IMR-90 (cell line): ENCODE data around the gene TJP1. TPM values are rescaled to one million over a fixed set of nuclear protein-coding genes. Genes with fewer than 3 reads are reported as not detected.
A peak's percentile ranks its signal among the peaks of the same experiment; 100 is the strongest.

Experiments used
- ATAC-seq: fragments of 200-7000 bp; cut with Tn5 transposase; 2 replicates; pipeline ENCODE4 v1.9.1; 2020; ENCODE audit warnings: low read depth, mild to moderate bottlenecking, moderate library complexity
- BruUV-seq: library from RNA; stranded (reverse); fragments of 400-500 nt; replicated peaks from 2 replicates; lab custom pipeline; 2021; lab: Mats Ljungman, UMichigan
- CTCF ChIA-PET: fragments of 300-600 bp; formaldehyde crosslinking; extraction: SDS; loops from one replicate; lab custom pipeline; 2021; ENCODE audit warnings: antibody characterized with exemption; lab: Yijun Ruan, JAX
- POLR2A ChIA-PET: fragments of 300-600 bp; sonication (Branson Sonifier 250); formaldehyde crosslinking; loops from one replicate; lab custom pipeline; 2022; ENCODE audit warnings: antibody characterized with exemption; ENCODE audit not compliant: unreplicated experiment; lab: Charles Lee
- DNase-seq: peaks from one replicate; pipeline ENCODE4 v3.0.0; 2013
- H2AFZ ChIP-seq: replicated peaks from 2 replicates; pipeline ENCODE3; 2013; ENCODE audit warnings: low read length, mild to moderate bottlenecking; ENCODE audit not compliant: poor library complexity
- H2AK5ac ChIP-seq: 2 replicates; pipeline ENCODE4 v1.6.1; 2013; ENCODE audit warnings: low read depth, low read length, inconsistent platforms
- H2AK9ac ChIP-seq: replicated peaks from 2 replicates; pipeline ENCODE3; 2013; ENCODE audit warnings: mild to moderate bottlenecking, low read depth, low read length, moderate library complexity; ENCODE audit not compliant: poor library complexity
- H2BK120ac ChIP-seq: 2 replicates; pipeline ENCODE4 v1.6.1; 2013; ENCODE audit warnings: low read depth, low read length, inconsistent platforms
- H2BK15ac ChIP-seq: 3 replicates; pipeline ENCODE4 v1.6.1; 2013; ENCODE audit warnings: low read depth, low read length, inconsistent platforms
- H2BK20ac ChIP-seq: 2 replicates; pipeline ENCODE4 v1.6.1; 2013; ENCODE audit warnings: low read depth, mild to moderate bottlenecking, inconsistent platforms, low read length, moderate library complexity
- H2BK5ac ChIP-seq: 2 replicates; pipeline ENCODE4 v1.6.1; 2013; ENCODE audit warnings: mild to moderate bottlenecking, low read depth, low read length, inconsistent platforms; ENCODE audit not compliant: poor library complexity, severe bottlenecking
- H3K14ac ChIP-seq: replicated peaks from 2 replicates; pipeline ENCODE4 v1.6.1; 2013; ENCODE audit warnings: low read depth, low read length, inconsistent platforms
- H3K18ac ChIP-seq: 2 replicates; pipeline ENCODE4 v1.6.1; 2013; ENCODE audit warnings: low read depth, low read length, control low read depth
- H3K23ac ChIP-seq: 2 replicates; pipeline ENCODE4 v1.6.1; 2013; ENCODE audit warnings: low read depth, low read length, inconsistent platforms
- H3K27ac ChIP-seq: 2 replicates; pipeline ENCODE4 v1.5.1; 2013; ENCODE audit warnings: mild to moderate bottlenecking, control low read depth, low read length; ENCODE audit not compliant: insufficient read depth
- H3K27me3 ChIP-seq: 2 replicates; pipeline ENCODE4 v1.6.1; 2013; ENCODE audit warnings: low read length; ENCODE audit not compliant: control insufficient read depth, insufficient read depth
- H3K36me3 ChIP-seq: 2 replicates; pipeline ENCODE4 v1.6.1; 2013; ENCODE audit warnings: low read length, mixed read lengths; ENCODE audit not compliant: control insufficient read depth, insufficient read depth
- H3K4ac ChIP-seq: 2 replicates; pipeline ENCODE4 v1.6.1; 2013; ENCODE audit warnings: low read depth, low read length, inconsistent platforms
- H3K4me1 ChIP-seq: 2 replicates; pipeline ENCODE4 v1.6.1; 2013; ENCODE audit warnings: low read length, mixed read lengths; ENCODE audit not compliant: control insufficient read depth, insufficient read depth
- H3K4me2 ChIP-seq: 2 replicates; pipeline ENCODE4 v1.6.1; 2013; ENCODE audit warnings: low read depth, mild to moderate bottlenecking, control low read depth, low read length, moderate library complexity
- H3K4me3 ChIP-seq: 2 replicates; pipeline ENCODE4 v1.5.1; 2013; ENCODE audit warnings: low read depth, mild to moderate bottlenecking, control low read depth, low read length, moderate library complexity; ENCODE audit not compliant: insufficient read depth
- H3K56ac ChIP-seq: 2 replicates; pipeline ENCODE4 v1.6.1; 2013; ENCODE audit warnings: low read length, inconsistent platforms; ENCODE audit not compliant: insufficient read depth; ENCODE audit errors: extremely low read depth
- H3K79me1 ChIP-seq, 2 experiments: 2 replicates each; pipeline ENCODE4 v1.6.1; 2013; ENCODE audit warnings: low read length in 2 of 2, inconsistent platforms in 1 of 2, low read depth in 1 of 2
- H3K9ac ChIP-seq: 2 replicates; pipeline ENCODE4 v1.6.1; 2013; ENCODE audit warnings: low read depth, low read length, control low read depth
- H3K9me1 ChIP-seq: 2 replicates; pipeline ENCODE4 v1.6.1; 2013; ENCODE audit warnings: low read length, inconsistent platforms; ENCODE audit not compliant: insufficient read depth
- H3K9me3 ChIP-seq: 2 replicates; pipeline ENCODE4 v1.6.1; 2013; ENCODE audit warnings: low read length; ENCODE audit not compliant: control insufficient read depth, insufficient read depth
- H4K20me1 ChIP-seq: 2 replicates; pipeline ENCODE4 v1.6.1; 2013; ENCODE audit warnings: low read length, inconsistent platforms; ENCODE audit not compliant: insufficient read depth
- H4K5ac ChIP-seq: 2 replicates; pipeline ENCODE4 v1.6.1; 2013; ENCODE audit warnings: mild to moderate bottlenecking, low read depth, low read length, control low read depth
- H4K8ac ChIP-seq, 2 experiments: 2 replicates each; pipeline ENCODE4 v1.6.1; 2013; ENCODE audit warnings: low read depth in 2 of 2, low read length in 2 of 2, control low read depth in 1 of 2, inconsistent platforms in 1 of 2
- H4K91ac ChIP-seq: 2 replicates; pipeline ENCODE4 v1.6.1; 2013; ENCODE audit warnings: low read depth, low read length, inconsistent platforms; ENCODE audit not compliant: insufficient read depth
- BHLHE40 ChIP-seq: fragments of 150-350 bp; IDR thresholded peaks from 2 replicates; pipeline ENCODE4 v1.6.1; 2016; ENCODE audit warnings: mild to moderate bottlenecking, low read depth, low read length
- CEBPB ChIP-seq: IDR thresholded peaks from 2 replicates; pipeline ENCODE4 v1.6.1; 2012; ENCODE audit warnings: low read depth, low read length, improper control_type of control experiment
- CHD1 ChIP-seq: IDR thresholded peaks from 2 replicates; pipeline ENCODE4 v1.6.1; 2012; ENCODE audit warnings: low read depth, low read length, improper control_type of control experiment
- FOS ChIP-seq: fragments of 150-350 bp; IDR thresholded peaks from 2 replicates; pipeline ENCODE4 v1.6.1; 2016; ENCODE audit warnings: low read depth, low read length
- MAFK ChIP-seq: IDR thresholded peaks from 2 replicates; pipeline ENCODE4 v1.6.1; 2012; ENCODE audit warnings: low read depth, low read length, improper control_type of control experiment
- MAZ ChIP-seq: IDR thresholded peaks from 2 replicates; pipeline ENCODE4 v1.6.1; 2012; ENCODE audit warnings: low read depth, mild to moderate bottlenecking, low read length, improper control_type of control experiment, moderate library complexity, borderline replicate concordance
- MXI1 ChIP-seq: IDR thresholded peaks from 2 replicates; pipeline ENCODE4 v1.6.1; 2012; ENCODE audit warnings: low read depth, mild to moderate bottlenecking, low read length, moderate library complexity, borderline replicate concordance
- NFE2L2 ChIP-seq: fragments of 150-350 bp; IDR thresholded peaks from 2 replicates; pipeline ENCODE4 v1.6.1; 2016; ENCODE audit warnings: low read depth, mild to moderate bottlenecking, low read length
- POLR2A ChIP-seq: IDR thresholded peaks from 2 replicates; pipeline ENCODE4 v1.6.1; 2012; ENCODE audit warnings: mild to moderate bottlenecking, low read depth, low read length
- RAD21 ChIP-seq: IDR thresholded peaks from 2 replicates; pipeline ENCODE4 v1.6.1; 2012; ENCODE audit warnings: low read length, improper control_type of control experiment
- RCOR1 ChIP-seq: IDR thresholded peaks from 2 replicates; pipeline ENCODE4 v1.6.1; 2012; ENCODE audit warnings: mild to moderate bottlenecking, low read length, improper control_type of control experiment; ENCODE audit not compliant: insufficient replicate concordance
- RFX5 ChIP-seq: IDR thresholded peaks from 2 replicates; pipeline ENCODE4 v1.8.0; 2012; ENCODE audit warnings: low read depth, mild to moderate bottlenecking, low read length, moderate library complexity
- SMC3 ChIP-seq: fragments of 150-350 bp; IDR thresholded peaks from 2 replicates; pipeline ENCODE4 v1.6.1; 2016; ENCODE audit warnings: low read depth, mild to moderate bottlenecking, antibody characterized with exemption, low read length, moderate library complexity
- WGBS, 2 experiments: methylation state at CpG; one replicate each; pipeline versions ENCODE4 v1.1.5 to v1.1.7; 2013; ENCODE audit warnings: missing lambda C conversion rate in 2 of 2; ENCODE audit not compliant: insufficient read length in 1 of 2; ENCODE audit errors: extremely low coverage in 2 of 2; 5-methylcytosine and 5-hydroxymethylcytosine counted together
- dilution Hi-C: fragments of 300-500 bp; cut with HindIII; formaldehyde crosslinking; loops from one replicate; pipeline ENCODE4 v1.14.3; 2018; ENCODE audit warnings: low sequenced_read_pairs; ENCODE audit not compliant: unreplicated experiment
- in situ Hi-C: fragments of 300-500 bp; cut with MboI; formaldehyde crosslinking; loops from 3 replicates; pipeline ENCODE4 v1.14.3; 2019; ENCODE audit warnings: low sequenced_read_pairs, inconsistent platforms, mixed read lengths
- intact Hi-C: fragments of 100-400 bp; cut with micrococcal nuclease; formaldehyde crosslinking; loops from 2 replicates; pipeline ENCODE4 v1.10.0; 2022
- polyA plus RNA-seq, 3 experiments: library from polyadenylated mRNA; depleted of rRNA; stranded (reverse); fragments of >200 nt; gene quantifications; 2 replicates each; pipeline ENCODE4 v1.2.3, GENCODE V29; 2012; ENCODE audit warnings: low replicate concordance in 1 of 3
- total RNA-seq: library from RNA; depleted of rRNA; stranded (reverse); fragments of >200 nt; gene quantifications from 2 replicates; pipeline ENCODE4 v1.2.3, GENCODE V29; 2012
- TF ChIP-seq, protein P1 (sequence below): fragments of 150-350 bp; IDR thresholded peaks from 2 replicates; pipeline ENCODE4 v1.6.1; 2017; ENCODE audit warnings: mild to moderate bottlenecking, antibody characterized with exemption, low read length, low read depth
- TF ChIP-seq, protein P2 (sequence below): conservative IDR thresholded peaks from 2 replicates; pipeline ENCODE4 v1.5.1; 2012; ENCODE audit warnings: mild to moderate bottlenecking, low read depth, low read length, improper control_type of control experiment
- TF ChIP-seq, protein P3 (sequence below): fragments of 150-350 bp; IDR thresholded peaks from 2 replicates; pipeline ENCODE4 v1.6.1; 2016; ENCODE audit warnings: low read depth, mild to moderate bottlenecking, low read length, moderate library complexity, borderline replicate concordance

The TJP1 gene
- total and polyA plus RNA-seq, 2 of the 4 experiments (the other 2 are of a cell fraction): 42.2 to 43.4 TPM

DNA sequence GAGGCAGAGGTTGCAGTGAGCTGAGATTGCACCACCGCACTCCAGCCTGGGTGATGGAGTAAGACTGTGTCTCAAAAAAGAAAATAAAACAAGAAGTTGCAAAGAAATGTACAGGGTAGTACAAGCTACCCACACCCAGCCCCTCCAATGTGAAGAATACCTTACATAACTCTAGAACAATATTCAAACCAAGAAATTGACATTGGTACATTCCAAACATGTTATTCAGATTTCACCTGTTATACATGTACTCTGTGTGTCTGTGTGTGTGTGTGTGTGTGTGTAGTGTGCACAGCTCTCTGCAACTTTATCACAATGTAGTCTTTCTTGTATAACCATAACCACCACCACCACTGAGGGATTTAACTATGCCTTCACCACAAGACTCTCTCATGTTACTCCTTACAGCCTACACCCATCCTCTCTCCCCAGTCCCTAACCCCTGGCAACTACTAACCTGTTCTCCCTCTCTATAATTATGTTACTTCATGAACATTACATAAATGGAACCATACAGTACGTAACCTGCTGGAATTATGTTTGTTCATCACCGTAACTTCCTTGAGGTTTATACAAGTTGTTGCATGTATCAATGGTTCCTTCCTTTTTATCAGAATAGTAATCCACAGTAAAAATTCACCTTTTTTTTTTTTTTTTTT lies 16.2 kb upstream of the TJP1 start:
- H3K4ac ChIP-seq: no peak overlapping the region
- H2AFZ ChIP-seq: no peak overlapping the region
- no peak overlapping the region for H3K23ac ChIP-seq
- no peak overlapping the region for H2AK9ac ChIP-seq
- no peaks in the 10 kb centered on the region for H3K9me1 ChIP-seq
- H3K27me3 ChIP-seq: no peaks in the 10 kb centered on the region
- no peaks in the 10 kb centered on the region for H3K79me1 ChIP-seq
- no peak for DNase-seq
- in situ Hi-C loops (no loop called here), intact Hi-C loops (no loop called here), dilution Hi-C loops (no loop called here)
- H3K36me3 ChIP-seq: no peaks in the 10 kb centered on the region
- H3K14ac ChIP-seq: no peak overlapping the region
- no CpG with 5 or more reads among the region's 3 CpGs for WGBS, 2 experiments
- H4K8ac ChIP-seq: no peak overlapping the region
- TF ChIP-seq FOS: no peak
- TF ChIP-seq RFX5: no peak
- no peak for TF ChIP-seq BHLHE40
- no peak for TF ChIP-seq SMC3
- no peak for TF ChIP-seq RCOR1
- TF ChIP-seq NFE2L2: no peak
- TF ChIP-seq MXI1: no peak
- TF ChIP-seq, protein P1, sequence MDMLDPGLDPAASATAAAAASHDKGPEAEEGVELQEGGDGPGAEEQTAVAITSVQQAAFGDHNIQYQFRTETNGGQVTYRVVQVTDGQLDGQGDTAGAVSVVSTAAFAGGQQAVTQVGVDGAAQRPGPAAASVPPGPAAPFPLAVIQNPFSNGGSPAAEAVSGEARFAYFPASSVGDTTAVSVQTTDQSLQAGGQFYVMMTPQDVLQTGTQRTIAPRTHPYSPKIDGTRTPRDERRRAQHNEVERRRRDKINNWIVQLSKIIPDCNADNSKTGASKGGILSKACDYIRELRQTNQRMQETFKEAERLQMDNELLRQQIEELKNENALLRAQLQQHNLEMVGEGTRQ: no peak
- no peak for TF ChIP-seq MAZ
- no peak for TF ChIP-seq MAFK
- TF ChIP-seq, protein P2, sequence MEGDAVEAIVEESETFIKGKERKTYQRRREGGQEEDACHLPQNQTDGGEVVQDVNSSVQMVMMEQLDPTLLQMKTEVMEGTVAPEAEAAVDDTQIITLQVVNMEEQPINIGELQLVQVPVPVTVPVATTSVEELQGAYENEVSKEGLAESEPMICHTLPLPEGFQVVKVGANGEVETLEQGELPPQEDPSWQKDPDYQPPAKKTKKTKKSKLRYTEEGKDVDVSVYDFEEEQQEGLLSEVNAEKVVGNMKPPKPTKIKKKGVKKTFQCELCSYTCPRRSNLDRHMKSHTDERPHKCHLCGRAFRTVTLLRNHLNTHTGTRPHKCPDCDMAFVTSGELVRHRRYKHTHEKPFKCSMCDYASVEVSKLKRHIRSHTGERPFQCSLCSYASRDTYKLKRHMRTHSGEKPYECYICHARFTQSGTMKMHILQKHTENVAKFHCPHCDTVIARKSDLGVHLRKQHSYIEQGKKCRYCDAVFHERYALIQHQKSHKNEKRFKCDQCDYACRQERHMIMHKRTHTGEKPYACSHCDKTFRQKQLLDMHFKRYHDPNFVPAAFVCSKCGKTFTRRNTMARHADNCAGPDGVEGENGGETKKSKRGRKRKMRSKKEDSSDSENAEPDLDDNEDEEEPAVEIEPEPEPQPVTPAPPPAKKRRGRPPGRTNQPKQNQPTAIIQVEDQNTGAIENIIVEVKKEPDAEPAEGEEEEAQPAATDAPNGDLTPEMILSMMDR: no peak
- TF ChIP-seq POLR2A: no peak
- TF ChIP-seq RAD21: no peak
- TF ChIP-seq, protein P3, sequence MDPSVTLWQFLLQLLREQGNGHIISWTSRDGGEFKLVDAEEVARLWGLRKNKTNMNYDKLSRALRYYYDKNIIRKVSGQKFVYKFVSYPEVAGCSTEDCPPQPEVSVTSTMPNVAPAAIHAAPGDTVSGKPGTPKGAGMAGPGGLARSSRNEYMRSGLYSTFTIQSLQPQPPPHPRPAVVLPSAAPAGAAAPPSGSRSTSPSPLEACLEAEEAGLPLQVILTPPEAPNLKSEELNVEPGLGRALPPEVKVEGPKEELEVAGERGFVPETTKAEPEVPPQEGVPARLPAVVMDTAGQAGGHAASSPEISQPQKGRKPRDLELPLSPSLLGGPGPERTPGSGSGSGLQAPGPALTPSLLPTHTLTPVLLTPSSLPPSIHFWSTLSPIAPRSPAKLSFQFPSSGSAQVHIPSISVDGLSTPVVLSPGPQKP: no peak
- no peak for TF ChIP-seq CEBPB
- no peak for TF ChIP-seq CHD1
- H4K5ac ChIP-seq: no peak overlapping the region
- H2BK15ac ChIP-seq: no peak overlapping the region
- H3K4me1 ChIP-seq: peaks cover 4% of the 10 kb centered on the region
- H2BK5ac ChIP-seq: peak overlapping the region; percentile 47
- H3K27ac ChIP-seq: no peak overlapping the region
- no peak for ATAC-seq
- no peaks in the 10 kb centered on the region for H3K9me3 ChIP-seq
- no peaks in the 10 kb centered on the region for H4K20me1 ChIP-seq
- no peak overlapping the region for H4K91ac ChIP-seq
- H2BK20ac ChIP-seq: no peak overlapping the region
- H2AK5ac ChIP-seq: no peak overlapping the region
- BruUV-seq: no TSS peak
- H3K9ac ChIP-seq: no peak overlapping the region
- H3K18ac ChIP-seq: no peak overlapping the region
- H3K4me2 ChIP-seq: no peak overlapping the region
- no peak overlapping the region for H3K56ac ChIP-seq
- no peak overlapping the region for H3K4me3 ChIP-seq
- ChIA-PET CTCF (no interaction called here), POLR2A (no interaction called here)
- no peak overlapping the region for H2BK120ac ChIP-seq
